ENCODE results near the gene PYGB. TPM values are rescaled to one million over a fixed set of nuclear protein-coding genes. Genes with fewer than 3 reads are reported as not detected.

PYGB gene
- total and polyA plus RNA-seq, 2 donors (not counting 1 experiment from before 2014, with no cell fraction given): 22.5 to 30.6 TPM

- no peak for ATAC-seq (ENCODE audit: low read depth)
- no peak overlapping the region for H3K4me2 ChIP-seq (replicated peaks; ENCODE audit: low read depth, low read length, poor library complexity, severe bottlenecking)
- peaks cover 0 to 1% of the 10 kb centered on the region in 2 donors for H3K4me1 ChIP-seq (ENCODE audit: control insufficient read depth in 2 of 2, insufficient read depth in 2 of 2, low read length in 2 of 2)
- no peaks in the 10 kb centered on the region for H3K9me3 ChIP-seq (ENCODE audit: control extremely low read depth in 1 of 3, control insufficient read depth in 2 of 3, insufficient read depth in 1 of 3, low read length in 2 of 3)
- H3K4me3 ChIP-seq (ENCODE audit: control extremely low read depth in 1 of 5, extremely low read depth in 1 of 5, insufficient read depth in 1 of 5, low read depth in 2 of 5, low read length in 4 of 5): no peak overlapping the region
- 100% methylated on average over 6 of the region's 6 CpGs for WGBS (ENCODE audit: insufficient coverage)
- Mint-ChIP-seq H3K27me3 (no peaks in the 10 kb centered on the region), H3K27ac (no peak overlapping the region), H3K4me3 (no peak overlapping the region), H3K4me1 (peaks cover 4% of the 10 kb centered on the region), H3K9me3 (ENCODE audit: insufficient read depth) (no peaks in the 10 kb centered on the region)
- H3K36me3 ChIP-seq (replicated peaks in 1 of 2; ENCODE audit: control extremely low read depth in 1 of 2, control insufficient read depth in 1 of 2, extremely low read depth in 1 of 2, insufficient read depth in 2 of 2, low read length in 1 of 2): peaks cover 0 to 3% of the 10 kb centered on the region in 2 experiments
- H2AFZ ChIP-seq (ENCODE audit: insufficient read depth, low read depth, low read length, poor library complexity, severe bottlenecking): no peak overlapping the region
- H4K20me1 ChIP-seq (ENCODE audit: control insufficient read depth, insufficient read depth, low read length, poor library complexity, severe bottlenecking): no peaks in the 10 kb centered on the region
- ChIA-PET CTCF (no interaction called here), POLR2A (no interaction called here)
- no peak overlapping the region for H3K9ac ChIP-seq (ENCODE audit: low read length)
- H3K79me2 ChIP-seq (ENCODE audit: control insufficient read depth, insufficient read depth, low read length): no peaks in the 10 kb centered on the region
- TF ChIP-seq CTCF (IDR thresholded peaks at IDR 0.05) (no peak), EZH2 (IDR thresholded peaks at IDR 0.05; ENCODE audit: borderline replicate concordance, insufficient read depth, low read depth, low read length, poor library complexity, severe bottlenecking) (no peak)
- H3K27ac ChIP-seq (ENCODE audit: low read length in 2 of 2): no peak overlapping the region
- intact Hi-C loops (cut with micrococcal nuclease): no loop called here
- no peaks in the 10 kb centered on the region for H3K27me3 ChIP-seq (replicated peaks in 1 of 4; ENCODE audit: control extremely low read depth in 1 of 4, control insufficient read depth in 3 of 4, insufficient read depth in 4 of 4, low read length in 3 of 4)
- no peak for DNase-seq
Observed at GRCh38 chr20:25302596-25302995, 54.7 kb downstream of the PYGB start.

GRCh38 chr20:25303292-25304024, 55.6 kb downstream of the PYGB start:
- H3K4me2 ChIP-seq (replicated peaks; ENCODE audit: low read depth, low read length, poor library complexity, severe bottlenecking): no peak overlapping the region
- no peak overlapping the region for H3K9ac ChIP-seq (ENCODE audit: low read length)
- intact Hi-C loops (cut with micrococcal nuclease): no loop called here
- H3K4me3 ChIP-seq (ENCODE audit: control extremely low read depth in 1 of 5, extremely low read depth in 1 of 5, insufficient read depth in 1 of 5, low read depth in 2 of 5, low read length in 4 of 5): no peak overlapping the region
- no peak overlapping the region for H2AFZ ChIP-seq (ENCODE audit: insufficient read depth, low read depth, low read length, poor library complexity, severe bottlenecking)
- Mint-ChIP-seq H3K9me3 (ENCODE audit: insufficient read depth) (no peaks in the 10 kb centered on the region), H3K27ac (no peak overlapping the region), H3K27me3 (no peaks in the 10 kb centered on the region), H3K4me1 (no peaks in the 10 kb centered on the region), H3K4me3 (no peak overlapping the region)
- H3K9me3 ChIP-seq (ENCODE audit: control extremely low read depth in 1 of 3, control insufficient read depth in 2 of 3, insufficient read depth in 1 of 3, low read length in 2 of 3): no peaks in the 10 kb centered on the region
- H3K79me2 ChIP-seq (ENCODE audit: control insufficient read depth, insufficient read depth, low read length): no peaks in the 10 kb centered on the region
- peaks cover 0 to 6% of the 10 kb centered on the region in 2 experiments for H3K36me3 ChIP-seq (replicated peaks in 1 of 2; ENCODE audit: control extremely low read depth in 1 of 2, control insufficient read depth in 1 of 2, extremely low read depth in 1 of 2, insufficient read depth in 2 of 2, low read length in 1 of 2)
- CTCF ChIA-PET: no interaction called here
- WGBS (ENCODE audit: insufficient coverage): 99% methylated on average over 10 of the region's 12 CpGs
- H3K4me1 ChIP-seq (ENCODE audit: control insufficient read depth in 2 of 2, insufficient read depth in 2 of 2, low read length in 2 of 2): no peaks in the 10 kb centered on the region
- ATAC-seq (ENCODE audit: low read depth) (no peak), DNase-seq (no peak)
- POLR2A ChIA-PET: no interaction called here
- H3K27ac ChIP-seq (ENCODE audit: low read length in 2 of 2): no peak overlapping the region
- H4K20me1 ChIP-seq (ENCODE audit: control insufficient read depth, insufficient read depth, low read length, poor library complexity, severe bottlenecking): no peaks in the 10 kb centered on the region
- H3K27me3 ChIP-seq (replicated peaks in 1 of 4; ENCODE audit: control extremely low read depth in 1 of 4, control insufficient read depth in 3 of 4, insufficient read depth in 4 of 4, low read length in 3 of 4): no peaks in the 10 kb centered on the region
- TF ChIP-seq EZH2 (IDR thresholded peaks at IDR 0.05; ENCODE audit: borderline replicate concordance, insufficient read depth, low read depth, low read length, poor library complexity, severe bottlenecking) (no peak), CTCF (IDR thresholded peaks at IDR 0.05) (no peak)

All from B cell (primary cell).